HG03280 (cell line): ENCODE results near the gene TSFM.
A peak's percentile ranks its signal among the peaks of the same experiment; 100 is the strongest.

ENCODE experiments used
- ATAC-seq: cut with Tn5 transposase; IDR thresholded peaks from one replicate; pipeline ENCODE4 v1.9.1; 2021; ENCODE audit warnings: mild to moderate bottlenecking, moderate library complexity; ENCODE audit not compliant: unreplicated experiment

Gene TSFM

DNA sequence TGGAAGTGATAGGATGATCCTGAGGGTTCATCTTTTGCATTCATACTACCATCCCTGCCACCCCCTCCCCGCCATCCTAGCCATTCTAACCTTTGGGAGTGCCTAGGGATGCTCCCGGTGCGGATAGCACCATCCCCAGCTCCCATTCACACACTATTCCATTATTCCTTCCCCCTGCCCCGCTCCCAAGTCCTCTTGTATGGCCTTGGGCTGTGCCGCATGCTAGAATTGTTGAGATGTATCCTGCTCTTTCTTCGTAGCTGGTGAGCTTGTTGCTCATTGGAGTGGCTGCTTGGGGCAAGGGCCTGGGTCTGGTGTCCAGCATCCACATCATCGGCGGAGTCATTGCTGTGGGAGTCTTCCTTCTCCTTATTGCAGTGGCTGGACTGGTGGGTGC lies 37.1 kb upstream of the TSFM start:
- no peak for ATAC-seq

DNA sequence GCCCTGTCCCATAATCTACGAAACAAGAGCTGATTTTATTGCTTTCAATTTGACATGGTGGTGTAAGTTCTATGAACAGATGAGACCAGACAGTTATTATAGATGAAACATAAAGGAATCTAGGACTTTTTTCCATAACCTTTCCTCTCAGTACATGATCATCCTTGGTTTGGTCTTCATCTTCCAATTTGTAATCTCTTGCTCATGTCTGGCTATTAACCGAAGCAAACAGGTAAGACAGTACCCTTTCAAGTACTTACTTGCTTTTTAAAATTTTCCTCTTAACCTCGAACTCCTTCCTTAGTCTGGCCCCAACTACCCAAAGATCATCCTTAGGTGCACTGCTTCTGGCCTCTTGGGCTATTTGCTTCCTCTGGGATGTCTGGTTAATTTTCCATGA lies 36.6 kb upstream of the TSFM start:
- no peak for ATAC-seq

DNA sequence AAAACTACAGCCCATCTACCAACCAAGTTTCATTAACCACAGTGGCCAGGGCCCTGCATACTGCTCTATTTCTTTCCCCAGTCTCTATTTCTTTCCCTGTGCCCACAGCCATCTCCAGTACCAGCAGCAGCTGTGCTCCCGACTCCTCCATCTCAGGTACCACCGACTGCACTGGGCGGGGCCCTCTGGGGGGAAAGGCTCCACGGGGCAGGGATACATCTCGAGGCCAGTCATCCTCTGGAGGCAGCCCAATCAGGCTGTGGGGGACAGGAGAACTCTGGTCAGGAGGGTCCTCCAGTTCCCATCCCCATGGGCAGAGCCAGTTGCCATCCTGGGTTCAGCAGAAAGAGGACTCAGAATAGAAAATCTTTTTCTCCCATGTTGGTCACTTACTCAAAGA lies 33.5 kb upstream of the TSFM start:
- no peak for ATAC-seq

DNA sequence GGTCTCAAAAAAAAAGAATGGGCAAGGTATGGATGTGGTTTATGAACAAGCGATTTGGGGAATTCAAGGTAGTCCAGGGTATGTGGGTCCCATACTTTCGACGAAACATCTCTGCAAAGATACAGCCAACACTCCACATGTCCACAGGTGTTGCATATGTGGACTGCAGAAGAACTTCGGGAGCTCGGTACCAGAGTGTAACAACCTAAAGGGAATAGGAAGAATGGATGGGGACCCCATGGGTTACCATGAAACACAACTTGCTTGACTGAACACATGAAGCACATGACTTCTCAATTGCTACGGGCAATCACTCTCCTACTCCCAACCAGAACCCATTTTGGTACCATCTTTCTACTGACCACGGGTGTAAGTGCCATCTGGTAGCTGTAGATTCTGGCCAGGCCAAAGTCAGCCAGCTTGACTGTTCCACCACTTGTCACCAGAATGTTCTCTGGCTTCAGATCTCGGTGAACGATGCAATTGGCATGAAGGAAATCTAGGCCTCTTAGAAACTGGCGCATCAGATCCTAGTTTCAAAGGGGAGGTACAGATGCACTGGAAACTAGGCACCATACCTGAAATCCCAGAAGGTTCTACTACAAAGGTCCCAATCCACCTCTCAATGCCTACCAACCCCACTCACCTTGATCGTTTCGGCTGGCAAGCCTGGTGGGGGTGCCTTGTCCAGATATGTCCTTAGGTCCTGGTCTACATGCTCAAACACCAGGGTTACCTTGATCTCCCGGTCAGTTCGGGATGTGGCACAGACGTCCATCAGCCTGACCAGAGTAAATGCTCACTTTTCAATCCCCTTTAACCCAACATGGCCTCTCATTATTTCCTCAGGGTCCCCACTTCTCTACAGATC lies 31.8 kb upstream of the TSFM start:
- ATAC-seq, result no peak

DNA sequence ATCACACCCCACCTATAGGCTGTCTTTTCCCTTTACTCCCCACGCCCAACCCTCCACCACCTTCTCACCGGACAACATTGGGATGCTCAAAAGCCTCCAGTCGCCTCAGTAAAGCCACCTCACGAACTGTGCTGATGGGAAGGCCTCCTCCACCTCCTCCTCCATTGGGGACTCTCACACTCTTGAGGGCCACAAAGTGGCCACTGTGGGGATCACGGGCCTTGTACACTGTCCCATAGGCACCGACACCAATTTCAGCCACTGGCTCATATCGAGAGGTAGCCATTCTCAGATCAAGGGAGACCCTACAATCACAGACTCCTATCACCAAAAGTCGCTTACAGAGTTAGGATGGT lies 31.2 kb upstream of the TSFM start:
- ATAC-seq, result no peak

DNA sequence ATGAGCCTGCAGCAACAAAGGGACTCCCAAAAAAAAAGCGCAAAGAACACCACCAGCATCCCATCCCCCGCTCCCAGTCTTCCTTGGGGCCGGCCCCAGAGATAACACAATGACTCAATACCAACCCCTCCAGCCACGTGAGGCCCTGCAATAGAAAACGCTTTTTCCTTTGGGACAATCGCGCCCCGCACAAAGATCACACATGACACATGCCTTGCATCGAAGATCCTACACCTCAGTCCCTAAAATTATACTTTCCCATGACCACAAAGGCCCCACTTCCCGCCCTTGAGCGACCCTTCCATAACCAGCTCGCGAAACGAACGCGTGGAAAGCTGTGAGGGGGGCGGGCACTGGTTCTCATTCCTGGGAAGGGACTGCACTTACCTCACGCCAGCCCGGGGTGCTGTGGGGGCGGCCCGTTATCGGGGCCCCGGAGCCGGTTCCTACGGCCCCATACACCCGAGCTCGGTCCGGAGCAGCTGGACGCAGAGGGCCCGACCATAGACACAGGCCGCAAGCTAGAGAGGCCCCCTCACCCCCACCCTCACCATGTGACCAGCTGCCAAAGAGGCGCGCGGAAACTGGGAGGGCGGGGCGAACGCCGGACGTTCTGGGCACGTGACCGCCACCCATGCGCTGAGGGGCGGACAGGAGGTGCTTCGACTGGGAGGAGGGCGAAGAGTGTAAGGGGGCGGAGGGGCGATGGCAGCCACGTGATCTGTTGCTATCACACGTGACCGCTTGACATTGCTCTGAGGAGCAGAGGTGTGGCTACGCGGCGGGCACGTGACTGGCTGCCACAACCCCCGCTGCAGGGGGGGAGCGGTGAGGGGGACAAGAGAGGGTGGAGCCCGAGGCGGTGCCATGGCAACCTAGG lies 30.6 kb upstream of the TSFM start, which contains the start of gene CDK4:
CDK4 (minus strand) TSS at position 523 of the 880 bp plus-strand sequence. CDS start 593 bp downstream, outside the sequence.
- ATAC-seq, result peak; percentile 72

DNA sequence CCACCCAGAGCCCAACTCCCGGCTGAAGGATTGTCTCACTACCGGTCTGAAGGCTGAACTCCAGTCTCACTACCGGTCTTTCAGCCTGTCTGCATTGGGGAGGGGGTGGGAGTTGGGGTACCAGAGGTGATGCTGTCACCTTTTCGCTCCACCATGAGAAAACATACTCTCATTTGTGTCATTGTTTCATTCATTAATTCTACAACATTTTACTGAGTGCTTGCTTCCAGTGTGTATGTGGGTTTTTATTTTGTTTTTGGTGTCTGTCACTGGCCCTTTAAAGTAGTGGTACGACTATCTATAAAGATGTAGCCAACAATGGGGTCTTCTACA lies 30.0 kb upstream of the TSFM start:
- no peak for ATAC-seq

DNA sequence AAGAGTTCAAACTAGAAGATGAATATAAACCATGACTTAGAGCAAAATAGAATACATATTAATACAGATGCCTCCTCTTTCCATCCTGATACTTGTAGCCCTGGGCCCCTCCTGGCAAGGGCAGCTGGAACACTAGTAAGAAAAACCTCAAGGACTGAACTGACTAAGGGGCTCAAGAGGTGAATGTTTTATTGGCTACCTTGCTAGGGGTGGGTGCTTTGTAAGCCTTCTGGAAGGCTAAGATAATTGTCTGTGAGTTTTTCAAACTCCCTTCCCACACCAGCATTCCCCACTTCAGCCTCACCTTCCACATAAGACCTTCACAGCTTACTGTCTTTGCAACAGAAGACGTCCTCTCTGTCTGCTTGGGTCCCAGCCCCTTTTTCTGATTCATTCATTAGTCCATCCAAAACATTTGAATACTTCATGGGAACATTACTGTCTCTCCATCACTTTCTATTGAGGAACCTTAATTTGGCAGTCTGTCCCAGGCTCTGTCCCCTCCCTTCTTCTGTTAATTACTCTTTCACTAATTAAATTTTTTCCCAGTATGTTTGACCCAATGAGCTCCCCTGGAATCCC lies 28.7 kb upstream of the TSFM start:
- ATAC-seq, result no peak

DNA sequence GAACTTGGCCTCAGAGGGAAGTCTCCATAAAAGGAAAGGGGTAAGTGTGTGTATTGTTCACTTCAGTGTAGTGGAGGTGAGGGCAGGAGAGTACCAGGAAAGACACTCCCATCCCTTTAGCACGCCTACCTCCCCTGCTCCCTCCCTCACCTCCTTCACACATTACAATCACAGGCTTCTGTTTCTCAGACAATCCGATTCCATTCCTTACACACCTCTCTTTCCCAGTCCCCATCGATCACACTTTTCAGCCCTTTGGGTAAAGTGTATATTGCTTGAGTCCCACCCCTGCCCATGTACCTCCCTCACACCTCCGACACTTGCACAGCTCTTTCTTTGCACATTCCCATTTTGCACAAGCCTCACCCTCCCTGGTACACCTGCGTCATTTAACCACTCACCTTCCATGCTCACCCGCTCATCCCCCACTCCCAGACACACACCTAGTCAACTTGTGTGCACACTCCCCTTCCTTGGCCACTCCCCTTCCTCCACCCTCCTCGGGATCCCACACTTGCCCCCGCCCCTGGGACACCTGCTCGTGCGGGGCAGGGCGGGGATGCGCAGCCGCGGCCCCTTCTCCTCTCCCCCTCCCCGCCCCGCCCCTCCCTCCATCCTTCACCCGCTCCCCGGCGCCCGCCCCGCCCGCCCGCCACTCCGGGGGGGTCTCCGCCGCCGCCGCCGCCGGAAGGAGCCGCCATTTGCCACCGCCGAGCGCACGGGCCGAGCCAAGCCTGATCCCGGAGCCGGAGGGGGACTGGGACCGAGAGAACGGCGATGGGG lies 28.0 kb upstream of the TSFM start, which contains the start of gene MARCHF9:
MARCHF9 (plus strand) TSS at position 693 of the 783 bp plus-strand sequence. CDS start 426 bp downstream, outside the sequence.
- peak; percentile 31 for ATAC-seq

DNA sequence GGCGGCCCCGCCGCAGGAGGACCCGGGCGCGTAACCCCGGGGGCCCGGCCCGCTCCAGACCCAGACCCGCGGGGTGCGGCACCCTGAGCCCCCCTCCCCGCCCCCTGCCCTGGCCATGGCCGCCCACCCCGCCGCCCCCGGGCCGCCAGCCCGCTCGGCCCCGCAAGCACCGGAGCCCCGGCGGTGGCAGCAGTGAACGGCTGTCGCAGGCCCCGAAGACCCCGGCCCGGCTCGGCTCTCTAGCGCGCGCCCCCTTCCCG lies 27.5 kb upstream of the TSFM start:
- ATAC-seq, result no peak

DNA sequence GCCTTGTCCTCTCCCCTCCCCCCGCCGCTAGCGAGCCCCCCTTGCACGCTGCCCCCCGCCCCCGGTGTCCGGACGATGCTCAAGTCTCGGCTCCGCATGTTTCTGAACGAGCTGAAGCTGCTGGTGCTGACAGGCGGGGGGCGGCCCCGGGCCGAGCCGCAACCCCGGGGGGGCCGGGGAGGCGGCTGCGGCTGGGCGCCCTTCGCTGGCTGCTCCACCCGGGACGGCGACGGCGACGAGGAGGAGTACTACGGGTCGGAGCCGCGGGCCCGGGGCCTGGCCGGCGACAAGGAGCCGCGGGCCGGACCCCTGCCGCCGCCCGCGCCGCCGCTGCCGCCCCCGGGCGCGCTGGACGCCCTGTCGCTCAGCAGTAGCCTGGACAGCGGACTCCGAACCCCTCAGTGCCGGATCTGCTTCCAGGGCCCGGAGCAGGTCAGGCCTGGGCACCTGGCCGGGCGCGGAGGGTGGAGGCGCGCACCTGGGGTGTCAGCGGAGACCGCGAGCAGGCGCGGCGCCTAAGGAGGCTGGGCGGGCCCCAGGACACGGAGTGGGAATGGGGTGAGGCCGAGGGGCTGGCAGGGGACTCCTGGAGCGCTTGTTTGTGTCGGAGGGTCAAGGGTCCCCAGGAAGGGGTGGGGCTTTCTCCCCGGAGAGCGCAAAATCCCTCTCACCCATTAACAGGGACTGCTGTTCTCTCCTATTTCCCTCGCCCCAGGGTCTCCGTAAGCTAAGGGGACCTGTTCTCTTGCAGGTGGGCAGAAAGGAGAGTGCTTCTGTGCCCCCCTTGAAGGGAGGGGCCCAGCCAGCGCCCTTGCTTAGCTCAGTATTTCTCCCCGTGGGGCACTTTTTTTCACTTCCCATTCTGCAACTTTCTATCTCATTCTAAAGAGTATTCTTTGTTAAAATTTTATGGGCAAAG lies 26.9 kb upstream of the TSFM start:
- no peak for ATAC-seq

DNA sequence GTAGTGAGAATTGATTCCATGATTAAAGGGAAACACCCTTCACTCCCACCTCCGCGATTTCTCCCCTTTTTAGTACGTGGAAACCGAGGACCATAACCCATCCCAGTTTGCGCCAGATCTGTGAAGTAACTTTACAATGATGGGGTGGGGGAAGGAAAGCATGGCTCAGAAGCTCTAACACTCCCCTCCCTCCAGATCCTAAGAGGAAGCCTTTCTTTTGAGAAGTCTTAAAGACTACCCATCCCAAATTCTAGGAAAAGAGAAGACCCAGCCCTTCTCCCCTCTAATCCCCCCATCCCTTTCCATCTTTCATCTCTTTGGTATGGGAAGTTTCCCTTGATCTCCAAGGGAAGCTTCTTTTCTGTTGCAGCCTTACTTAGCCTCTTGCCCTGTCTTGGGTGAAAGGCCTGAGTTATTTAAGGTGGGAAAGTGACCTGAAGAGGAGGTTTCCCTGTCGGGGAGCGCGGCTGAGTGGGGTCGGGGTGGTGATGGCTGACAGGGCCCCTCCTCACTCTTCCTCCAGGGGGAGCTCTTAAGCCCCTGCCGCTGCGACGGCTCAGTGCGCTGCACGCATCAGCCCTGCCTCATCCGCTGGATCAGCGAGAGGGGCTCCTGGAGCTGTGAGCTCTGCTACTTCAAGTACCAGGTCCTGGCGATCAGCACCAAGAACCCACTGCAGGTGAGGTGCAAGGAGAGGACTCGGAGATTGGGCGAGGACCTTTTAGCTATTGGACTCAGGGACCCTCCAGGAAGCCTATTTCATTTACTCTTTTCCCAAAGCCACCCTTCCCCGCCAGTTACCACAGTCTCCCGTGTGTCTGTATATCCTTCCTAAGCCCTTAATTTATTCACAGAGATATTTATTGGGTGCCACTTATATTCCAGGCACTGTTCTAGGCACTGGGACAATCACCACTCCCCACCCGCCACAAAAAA lies 25.9 kb upstream of the TSFM start:
- ATAC-seq, result no peak

DNA sequence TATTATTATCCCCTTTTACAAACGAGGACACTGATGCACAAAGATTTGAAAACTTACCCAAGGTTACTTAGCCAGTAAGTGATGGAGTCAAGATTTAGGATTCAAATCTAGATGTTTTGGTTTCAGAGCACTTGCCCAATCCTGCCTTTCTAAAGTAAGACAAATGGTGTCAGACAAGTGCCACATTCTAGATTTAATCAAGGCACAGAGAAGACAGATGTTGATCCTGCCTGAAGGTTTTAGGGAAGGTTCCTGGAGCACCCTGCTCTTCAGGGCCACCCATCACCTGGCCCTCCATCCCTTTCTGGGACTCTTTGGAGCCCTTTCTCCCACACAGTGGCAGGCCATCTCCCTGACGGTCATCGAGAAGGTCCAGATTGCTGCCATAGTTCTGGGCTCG lies 24.8 kb upstream of the TSFM start:
- no peak for ATAC-seq

DNA sequence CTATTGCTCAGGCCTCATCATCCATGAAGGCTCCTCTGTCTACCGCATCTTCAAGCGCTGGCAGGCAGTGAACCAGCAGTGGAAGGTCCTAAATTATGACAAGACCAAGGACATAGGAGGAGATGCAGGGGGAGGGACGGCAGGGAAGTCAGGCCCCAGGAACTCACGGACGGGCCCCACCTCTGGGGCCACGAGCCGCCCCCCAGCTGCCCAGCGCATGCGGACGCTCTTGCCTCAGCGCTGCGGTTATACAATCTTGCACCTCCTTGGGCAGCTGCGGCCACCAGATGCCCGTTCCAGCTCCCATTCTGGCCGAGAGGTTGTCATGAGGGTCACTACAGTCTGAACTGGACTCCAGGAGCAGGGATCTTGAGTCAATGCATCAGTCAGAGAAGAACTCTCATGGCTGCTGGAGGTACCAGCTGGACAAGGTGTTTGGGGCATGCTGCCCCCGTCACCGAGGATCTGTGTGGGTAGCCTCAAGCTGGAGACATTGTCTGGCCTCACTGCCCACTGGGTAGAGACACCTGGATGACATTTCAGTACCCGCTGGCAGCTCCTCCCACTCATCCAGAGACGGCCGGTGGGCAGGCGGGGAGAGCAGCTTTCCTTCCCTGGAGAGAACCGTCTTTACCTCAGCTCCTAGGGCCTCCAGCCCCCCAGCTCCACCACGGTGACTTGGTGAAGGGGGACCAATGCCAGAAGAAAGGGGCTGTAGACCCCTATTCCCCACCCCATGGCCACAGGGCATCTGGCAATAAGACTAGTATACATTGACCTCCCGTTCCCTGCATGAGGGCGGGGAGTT lies 23.8 kb upstream of the TSFM start:
- no peak for ATAC-seq

DNA sequence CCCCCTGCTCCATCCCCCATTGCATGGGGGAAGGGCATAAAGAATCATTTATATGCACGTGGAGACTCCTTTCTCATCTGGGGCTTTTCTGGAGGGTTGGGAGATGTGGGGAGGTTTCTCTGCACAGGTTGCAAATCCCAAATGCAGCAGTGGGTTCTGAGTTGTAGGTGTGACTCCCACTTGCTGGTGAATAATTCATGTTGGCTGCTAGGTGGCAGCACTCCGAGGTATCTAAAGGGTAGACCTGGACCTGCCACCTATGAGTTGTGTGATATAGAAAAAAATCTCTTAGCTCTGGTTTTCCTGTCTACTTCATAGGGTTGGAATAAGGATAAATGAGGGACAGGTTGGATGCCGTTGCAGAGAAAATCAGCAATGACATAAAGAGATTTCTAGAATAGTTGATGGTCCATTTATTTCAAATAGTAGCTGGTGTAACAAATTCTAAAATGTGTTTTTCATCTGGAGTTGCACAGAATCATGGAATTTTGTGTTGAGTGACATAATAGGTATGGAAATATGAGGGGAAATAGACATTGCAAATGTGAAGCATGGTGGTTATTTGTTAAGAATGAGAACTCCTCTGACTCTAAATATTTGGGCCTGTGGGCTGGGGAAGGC lies 23.1 kb upstream of the TSFM start:
- ATAC-seq, result no peak

DNA sequence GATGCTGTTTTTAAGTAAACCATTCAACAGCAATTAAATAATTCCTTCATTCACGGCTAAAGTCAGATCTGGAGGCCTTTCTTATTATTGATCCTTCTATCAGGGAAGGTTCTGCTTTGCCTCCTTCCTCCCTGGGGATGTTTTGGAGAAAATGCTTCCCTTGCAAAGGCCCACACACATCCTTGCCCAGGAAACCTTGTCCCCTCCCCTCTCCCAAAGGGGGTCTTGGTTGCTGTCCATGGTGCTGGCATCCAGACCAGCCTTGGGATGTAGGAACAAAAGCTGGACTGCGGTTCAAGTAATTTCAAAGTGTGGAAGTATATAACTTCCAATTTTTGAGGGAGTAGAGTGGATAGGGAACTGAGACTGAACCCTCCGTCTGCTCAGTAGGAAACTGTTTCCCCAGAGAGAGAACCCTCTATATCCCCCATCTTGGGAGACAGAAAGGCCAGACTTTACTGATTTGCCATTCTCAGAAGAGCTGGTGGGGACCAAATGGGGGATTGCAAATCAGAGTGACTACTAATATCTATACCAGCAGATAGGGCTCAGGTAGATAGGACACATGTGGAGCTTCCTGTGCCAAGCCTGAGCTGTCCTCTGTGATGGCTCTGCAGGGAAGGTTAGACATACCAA lies 22.1 kb upstream of the TSFM start:
- no peak for ATAC-seq

DNA sequence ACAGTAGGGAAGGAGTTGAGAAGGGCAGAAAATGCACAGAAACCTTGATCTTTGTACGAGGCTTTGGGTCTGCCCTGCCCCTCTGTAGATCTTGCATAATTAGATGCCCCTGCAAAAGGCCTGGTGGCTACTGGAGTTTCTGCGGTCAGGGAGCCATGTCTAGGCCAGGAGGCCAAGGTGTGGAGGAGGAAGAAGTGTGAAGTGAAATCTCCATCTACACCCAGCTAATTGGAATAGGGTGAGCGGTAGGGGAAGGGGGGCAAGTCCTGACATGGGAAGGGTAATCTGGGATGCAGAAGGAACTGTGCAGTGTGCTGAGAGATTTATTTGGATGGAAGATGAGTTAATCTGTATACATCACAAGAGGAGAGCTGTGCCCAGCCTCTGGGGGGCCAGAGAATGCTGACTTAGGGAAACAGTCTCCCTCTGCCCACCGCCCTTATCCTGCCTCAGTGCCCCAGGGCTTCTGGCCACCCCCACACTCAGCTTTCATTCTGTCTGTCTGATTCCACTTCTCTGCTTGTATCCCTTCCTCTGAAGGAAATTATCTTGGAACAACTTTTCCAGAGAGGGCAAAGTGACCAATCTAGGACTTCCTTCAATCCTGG lies 21.1 kb upstream of the TSFM start:
- no peak for ATAC-seq
